Neuronal stem cell (in vitro differentiated cells): ENCODE measurements around the gene STEAP1B.

Experiments used
- DNase-seq: peaks from one replicate; pipeline ENCODE4 v3.0.0-alpha.2; 2013; ENCODE audit warnings: low spot score
- H2AFZ ChIP-seq: one replicate; pipeline ENCODE4 v1.6.1; 2013; ENCODE audit warnings: mild to moderate bottlenecking, low read length, inconsistent platforms
- H2AK5ac ChIP-seq: 2 replicates; pipeline ENCODE4 v1.6.1; 2013; ENCODE audit warnings: low read depth, mild to moderate bottlenecking, inconsistent platforms, low read length, moderate library complexity, mixed read lengths
- H2BK120ac ChIP-seq: 2 replicates; pipeline ENCODE4 v1.6.1; 2013; ENCODE audit warnings: low read depth, mild to moderate bottlenecking, inconsistent platforms, low read length, moderate library complexity, mixed read lengths
- H2BK12ac ChIP-seq: one replicate; pipeline ENCODE4 v1.6.1; 2013; ENCODE audit warnings: low read length, inconsistent platforms
- H2BK15ac ChIP-seq: 2 replicates; pipeline ENCODE4 v1.6.1; 2013; ENCODE audit warnings: mild to moderate bottlenecking, low read length, inconsistent platforms, mixed read lengths
- H2BK5ac ChIP-seq: one replicate; pipeline ENCODE4 v1.6.1; 2013; ENCODE audit warnings: inconsistent platforms, mild to moderate bottlenecking, low read length, moderate library complexity
- H3K14ac ChIP-seq: one replicate; pipeline ENCODE4 v1.6.1; 2013; ENCODE audit warnings: low read length, inconsistent platforms
- H3K18ac ChIP-seq: 2 replicates; pipeline ENCODE4 v1.6.1; 2013; ENCODE audit warnings: low read length, inconsistent platforms
- H3K23ac ChIP-seq: 2 replicates; pipeline ENCODE4 v1.6.1; 2013; ENCODE audit warnings: low read depth, mild to moderate bottlenecking, mixed read lengths, low read length, inconsistent platforms; ENCODE audit not compliant: poor library complexity
- H3K27ac ChIP-seq: replicated peaks from 3 replicates; pipeline ENCODE4 v1.5.1; 2013; ENCODE audit warnings: low read length, inconsistent platforms
- H3K27me3 ChIP-seq, 3 experiments: 2 replicates each; pipeline ENCODE4 v1.6.1; 2013; ENCODE audit warnings: low read length in 3 of 3, mild to moderate bottlenecking in 2 of 3, inconsistent platforms in 1 of 3, low read depth in 1 of 3, mixed read lengths in 1 of 3, moderate library complexity in 1 of 3; ENCODE audit not compliant: control insufficient read depth in 3 of 3, insufficient read depth in 3 of 3
- H3K36me3 ChIP-seq, 2 donors: replicated peaks in 1 of 2; 2 replicates each; pipeline ENCODE4 v1.6.1; 2013; ENCODE audit warnings: low read length in 2 of 2; ENCODE audit not compliant: control insufficient read depth in 2 of 2, insufficient read depth in 2 of 2
- H3K4ac ChIP-seq: 2 replicates; pipeline ENCODE4 v1.6.1; 2013; ENCODE audit warnings: inconsistent platforms, mild to moderate bottlenecking, low read length, moderate library complexity
- H3K4me1 ChIP-seq, 2 donors: 1 replicate in 1 of 2; 2 replicates in 1 of 2; pipeline ENCODE4 v1.6.1; 2013; ENCODE audit warnings: low read length in 2 of 2, low read depth in 1 of 2; ENCODE audit not compliant: control insufficient read depth in 2 of 2, insufficient read depth in 1 of 2
- H3K4me2 ChIP-seq: one replicate; pipeline ENCODE4 v1.6.1; 2013; ENCODE audit warnings: mild to moderate bottlenecking, low read length, inconsistent platforms; ENCODE audit not compliant: insufficient read depth, poor library complexity, severe bottlenecking
- H3K4me3 ChIP-seq, 2 donors: 2 replicates each; pipeline ENCODE4 v1.5.1; 2013; ENCODE audit warnings: low read length in 2 of 2, mild to moderate bottlenecking in 2 of 2, inconsistent platforms in 1 of 2, moderate library complexity in 1 of 2
- H3K79me1 ChIP-seq: one replicate; pipeline ENCODE4 v1.6.1; 2013; ENCODE audit warnings: low read depth, mild to moderate bottlenecking, inconsistent platforms, low read length, moderate library complexity
- H3K9ac ChIP-seq: one replicate; pipeline ENCODE4 v1.6.1; 2013; ENCODE audit warnings: mild to moderate bottlenecking, low read depth, low read length, inconsistent platforms; ENCODE audit not compliant: poor library complexity
- H3K9me3 ChIP-seq, 2 donors: replicated peaks in 1 of 2; 2 replicates each; pipeline versions ENCODE3 to v1.6.1; 2013; ENCODE audit warnings: low read length in 2 of 2, mild to moderate bottlenecking in 2 of 2, inconsistent platforms in 1 of 2, low read depth in 1 of 2, mixed read lengths in 1 of 2, moderate library complexity in 1 of 2; ENCODE audit not compliant: control insufficient read depth in 2 of 2, insufficient read depth in 1 of 2
- H4K8ac ChIP-seq: one replicate; pipeline ENCODE4 v1.6.1; 2013; ENCODE audit warnings: low read depth, mild to moderate bottlenecking, inconsistent platforms, low read length, moderate library complexity
- H4K91ac ChIP-seq: one replicate; pipeline ENCODE4 v1.6.1; 2013; ENCODE audit warnings: low read length, low read depth, mild to moderate bottlenecking, inconsistent platforms; ENCODE audit not compliant: poor library complexity
- WGBS, 2 donors: extraction: QIAGEN DNeasy Blood & Tissue Kit; methylation state at CpG; one replicate each; pipeline ENCODE4 v1.1.7; 2013; ENCODE audit warnings: missing lambda C conversion rate in 2 of 2, mixed read lengths in 1 of 2; ENCODE audit not compliant: insufficient read length in 2 of 2, insufficient replicate concordance in 1 of 2; ENCODE audit errors: extremely low coverage in 2 of 2; 5-methylcytosine and 5-hydroxymethylcytosine counted together

Gene STEAP1B

GRCh38 chr7:22373911-22374310 is 126.1 kb downstream of the STEAP1B start:
- no CpG with 5 or more reads among the region's 2 CpGs for WGBS, 2 donors
- no peak overlapping the region for H4K91ac ChIP-seq
- no peaks in the 10 kb centered on the region for H3K9me3 ChIP-seq
- H3K4me3 ChIP-seq = no peak overlapping the region
- no peaks in the 10 kb centered on the region for H3K79me1 ChIP-seq
- no peak overlapping the region for H2BK120ac ChIP-seq
- DNase-seq = no peak
- no peak overlapping the region for H2AK5ac ChIP-seq
- no peaks in the 10 kb centered on the region for H3K36me3 ChIP-seq
- no peak overlapping the region for H3K14ac ChIP-seq
- H3K4me2 ChIP-seq = no peak overlapping the region
- H3K4me1 ChIP-seq = peaks cover 0 to 3% of the 10 kb centered on the region in 2 donors
- H4K8ac ChIP-seq = no peak overlapping the region
- H3K18ac ChIP-seq = no peak overlapping the region
- H3K23ac ChIP-seq = no peak overlapping the region
- H3K9ac ChIP-seq = no peak overlapping the region
- no peak overlapping the region for H2BK12ac ChIP-seq
- no peak overlapping the region for H3K27ac ChIP-seq
- no peak overlapping the region for H2AFZ ChIP-seq
- H3K4ac ChIP-seq = no peak overlapping the region
- no peak overlapping the region for H2BK5ac ChIP-seq
- H3K27me3 ChIP-seq = peaks cover 0 to 27% (median 0%) of the 10 kb centered on the region in 3 experiments
- H2BK15ac ChIP-seq = no peak overlapping the region

- WGBS, 2 donors = no CpG with 5 or more reads among the region's 3 CpGs
- Histone ChIP-seq H3K4ac (no peak overlapping the region), H2BK12ac (no peak overlapping the region), H3K9ac (no peak overlapping the region), H2AFZ (no peak overlapping the region), H3K18ac (no peak overlapping the region), H3K23ac (no peak overlapping the region), H2BK15ac (no peak overlapping the region), H3K79me1 (no peaks in the 10 kb centered on the region), H2AK5ac (no peak overlapping the region), H3K36me3 (no peaks in the 10 kb centered on the region), H3K27me3 (peaks cover 0 to 27% (median 0%) of the 10 kb centered on the region in 3 experiments), H3K4me2 (no peak overlapping the region), H3K27ac (no peak overlapping the region), H4K8ac (no peak overlapping the region), H3K14ac (no peak overlapping the region), H3K9me3 (no peaks in the 10 kb centered on the region), H4K91ac (no peak overlapping the region), H3K4me1 (peaks cover 0 to 3% of the 10 kb centered on the region in 2 donors), H3K4me3 (no peak overlapping the region), H2BK120ac (no peak overlapping the region), H2BK5ac (no peak overlapping the region)
- no peak for DNase-seq
Observed at GRCh38 chr7:22373388-22373787, 126.6 kb downstream of the STEAP1B start.

- Histone ChIP-seq H2BK120ac (no peak overlapping the region), H3K4ac (no peak overlapping the region), H3K4me3 (no peak overlapping the region), H3K9me3 (no peaks in the 10 kb centered on the region), H3K4me2 (no peak overlapping the region), H4K91ac (no peak overlapping the region), H2AK5ac (no peak overlapping the region), H3K23ac (no peak overlapping the region), H2BK15ac (no peak overlapping the region), H4K8ac (no peak overlapping the region), H3K4me1 (no peaks in the 10 kb centered on the region), H3K18ac (no peak overlapping the region), H3K79me1 (no peaks in the 10 kb centered on the region), H3K14ac (no peak overlapping the region), H3K27ac (no peak overlapping the region), H2BK12ac (no peak overlapping the region), H3K36me3 (no peaks in the 10 kb centered on the region), H3K9ac (no peak overlapping the region), H3K27me3 (peaks cover 0 to 27% (median 0%) of the 10 kb centered on the region in 3 experiments), H2BK5ac (no peak overlapping the region), H2AFZ (no peak overlapping the region)
- WGBS, 2 donors = no CpG with 5 or more reads among the region's 6 CpGs
- no peak for DNase-seq
Observed at GRCh38 chr7:22372863-22373262, 127.1 kb downstream of the STEAP1B start.

- DNase-seq = no peak
- Histone ChIP-seq H3K27me3 (peaks cover 0 to 21% (median 0%) of the 10 kb centered on the region in 3 experiments), H3K79me1 (no peaks in the 10 kb centered on the region), H3K14ac (no peak overlapping the region), H3K4me1 (no peaks in the 10 kb centered on the region), H3K36me3 (no peaks in the 10 kb centered on the region), H4K8ac (no peak overlapping the region), H3K4me2 (no peak overlapping the region), H2BK12ac (no peak overlapping the region), H2BK5ac (no peak overlapping the region), H3K9ac (no peak overlapping the region), H3K4ac (no peak overlapping the region), H3K23ac (no peak overlapping the region), H4K91ac (no peak overlapping the region), H2AK5ac (no peak overlapping the region), H3K18ac (no peak overlapping the region), H3K9me3 (no peaks in the 10 kb centered on the region), H3K27ac (no peak overlapping the region), H2BK15ac (no peak overlapping the region), H2AFZ (no peak overlapping the region), H2BK120ac (no peak overlapping the region), H3K4me3 (no peak overlapping the region)
Observed at GRCh38 chr7:22371878-22372277, 128.1 kb downstream of the STEAP1B start.
